HCT116 (cell line): ENCODE data around the gene RAI1.

Experiments used
- EZH2 ChIP-seq: fragments of 200-600 bp; sonication (generic); IDR thresholded peaks from 2 replicates; pipeline ENCODE4 v1.6.1; 2017; ENCODE audit warnings: antibody characterized with exemption, mixed run types
- EZH2phosphoT487 ChIP-seq: fragments of 200-600 bp; IDR thresholded peaks from 2 replicates; pipeline ENCODE4 v1.6.1; 2018; ENCODE audit warnings: antibody characterized with exemption, borderline replicate concordance
- JUND ChIP-seq: IDR thresholded peaks from 2 replicates; pipeline ENCODE4 v1.6.1; 2012
- POLR2AphosphoS5 ChIP-seq: IDR thresholded peaks from 2 replicates; pipeline ENCODE4 v1.6.1; 2011; ENCODE audit warnings: mild to moderate bottlenecking, low read depth, low read length, moderate library complexity
- SIN3A ChIP-seq: IDR thresholded peaks from 2 replicates; pipeline ENCODE4 v1.6.1; 2012; ENCODE audit warnings: low read depth
- YY1 ChIP-seq: IDR thresholded peaks from 2 replicates; pipeline ENCODE4 v1.6.1; 2011; ENCODE audit warnings: low read length, low read depth, moderate library complexity, mild to moderate bottlenecking; ENCODE audit not compliant: insufficient replicate concordance; ENCODE audit errors: extremely low read depth
- ZNF274 ChIP-seq: fragments of 200-500 bp; sonication (Bioruptor generic); IDR thresholded peaks from 2 replicates; pipeline ENCODE4 v1.6.1; 2014; ENCODE audit warnings: mild to moderate bottlenecking, low read depth, low read length, inconsistent platforms
- TF ChIP-seq, protein P1 (sequence below), 3 experiments: fragments of 200-600 bp in 1 of 3; sonication (generic) in 1 of 3; IDR thresholded peaks in 2 of 3; conservative IDR thresholded peaks in 1 of 3; 2 replicates each; pipeline ENCODE4 v1.5.1; 2012 to 2017; ENCODE audit warnings: low read depth in 2 of 3, low read length in 2 of 3, antibody characterized with exemption in 1 of 3, borderline replicate concordance in 1 of 3, control low read depth in 1 of 3, mild to moderate bottlenecking in 1 of 3, mixed read lengths in 1 of 3, mixed run types in 1 of 3, moderate library complexity in 1 of 3; ENCODE audit not compliant: insufficient read depth in 1 of 3

DNA sequence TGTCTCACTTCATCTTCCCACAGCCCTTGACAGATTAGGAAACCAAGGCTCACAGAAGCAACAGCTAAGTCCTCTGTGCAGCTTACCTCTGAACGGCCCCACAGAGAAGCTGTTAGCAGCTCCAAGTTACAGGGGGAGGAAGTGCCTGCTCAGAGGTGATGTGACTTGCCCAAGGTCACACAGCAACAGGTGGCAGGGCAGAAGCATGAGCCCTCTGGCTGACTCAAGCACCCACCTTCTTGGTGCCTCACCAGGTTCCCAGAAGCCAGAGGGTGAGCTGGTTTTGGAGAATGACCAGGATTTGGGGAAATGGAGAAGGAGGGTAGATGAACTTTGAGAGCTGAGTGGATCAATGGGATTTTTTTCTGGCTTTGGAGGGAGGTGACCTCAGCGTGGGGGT, 14.0 kb upstream of the RAI1 start:
- TF ChIP-seq, protein P1, sequence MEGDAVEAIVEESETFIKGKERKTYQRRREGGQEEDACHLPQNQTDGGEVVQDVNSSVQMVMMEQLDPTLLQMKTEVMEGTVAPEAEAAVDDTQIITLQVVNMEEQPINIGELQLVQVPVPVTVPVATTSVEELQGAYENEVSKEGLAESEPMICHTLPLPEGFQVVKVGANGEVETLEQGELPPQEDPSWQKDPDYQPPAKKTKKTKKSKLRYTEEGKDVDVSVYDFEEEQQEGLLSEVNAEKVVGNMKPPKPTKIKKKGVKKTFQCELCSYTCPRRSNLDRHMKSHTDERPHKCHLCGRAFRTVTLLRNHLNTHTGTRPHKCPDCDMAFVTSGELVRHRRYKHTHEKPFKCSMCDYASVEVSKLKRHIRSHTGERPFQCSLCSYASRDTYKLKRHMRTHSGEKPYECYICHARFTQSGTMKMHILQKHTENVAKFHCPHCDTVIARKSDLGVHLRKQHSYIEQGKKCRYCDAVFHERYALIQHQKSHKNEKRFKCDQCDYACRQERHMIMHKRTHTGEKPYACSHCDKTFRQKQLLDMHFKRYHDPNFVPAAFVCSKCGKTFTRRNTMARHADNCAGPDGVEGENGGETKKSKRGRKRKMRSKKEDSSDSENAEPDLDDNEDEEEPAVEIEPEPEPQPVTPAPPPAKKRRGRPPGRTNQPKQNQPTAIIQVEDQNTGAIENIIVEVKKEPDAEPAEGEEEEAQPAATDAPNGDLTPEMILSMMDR (IDR thresholded peaks at IDR 0.05 in 2 of 3, conservative IDR thresholded peaks at IDR 0.05 in 1 of 3; ENCODE audit: borderline replicate concordance in 1 of 3, insufficient read depth in 1 of 3, low read depth in 2 of 3, low read length in 2 of 3): no peak
- TF ChIP-seq ZNF274: no peak
- no peak for TF ChIP-seq EZH2phosphoT487
- no peak for TF ChIP-seq YY1
- TF ChIP-seq POLR2AphosphoS5: no peak
- no peak for TF ChIP-seq JUND
- no peak for TF ChIP-seq EZH2
- no peak for TF ChIP-seq SIN3A
